Breast epithelium (tissue), 4 donors: ENCODE data around the gene ZRANB1. TPM values are rescaled to one million over a fixed set of nuclear protein-coding genes. Genes with fewer than 3 reads are reported as not detected.

Source experiments
- DNase-seq, 2 donors: peaks; one replicate each; pipeline ENCODE4 v3.0.0-alpha.2; 2019; ENCODE audit warnings: low spot score in 2 of 2
- H3K27ac ChIP-seq, 2 donors: fragments of 200-600 bp; sonication (generic) in 1 of 2; one replicate each; pipeline ENCODE4 v1.5.1; 2016 to 2019; ENCODE audit warnings: mild to moderate bottlenecking in 1 of 2
- H3K27me3 ChIP-seq, 2 donors: fragments of 200-600 bp; sonication (generic) in 1 of 2; one replicate each; pipeline versions ENCODE4 v1.5.1 to v1.6.0; 2017 to 2019; ENCODE audit warnings: control low read depth in 1 of 2, mild to moderate bottlenecking in 1 of 2
- H3K36me3 ChIP-seq: fragments of 200-600 bp; one replicate; pipeline ENCODE4 v1.5.1; 2019
- H3K4me1 ChIP-seq, 2 donors: fragments of 200-600 bp; sonication (generic); one replicate each; pipeline ENCODE4 v1.5.1; 2016 to 2019; ENCODE audit warnings: control low read depth in 1 of 2
- H3K4me3 ChIP-seq, 3 donors: fragments of 200-600 bp; sonication (generic); 1 replicate in 2 of 3; 2 replicates in 1 of 3; pipeline ENCODE4 v1.5.1; 2016 to 2019; ENCODE audit warnings: mild to moderate bottlenecking in 3 of 3, moderate library complexity in 2 of 3
- H3K9me3 ChIP-seq, 2 donors: fragments of 200-600 bp; sonication (generic) in 1 of 2; one replicate each; pipeline ENCODE4 v1.5.1; 2016 to 2019; ENCODE audit warnings: control low read depth in 1 of 2
- POLR2A ChIP-seq: fragments of 450-650 bp; IDR thresholded peaks from one replicate; pipeline ENCODE4 v1.6.1; 2016; ENCODE audit warnings: antibody characterized with exemption, mild to moderate bottlenecking, moderate library complexity
- POLR2AphosphoS5 ChIP-seq, 3 donors: sonication (generic); formaldehyde crosslinking; IDR thresholded peaks; one replicate each; pipeline ENCODE4 v1.6.1; 2017; ENCODE audit warnings: antibody characterized with exemption in 3 of 3
- intact Hi-C: fragments of 100-400 bp; cut with DNase I; formaldehyde crosslinking; loops from one replicate; pipeline ENCODE4 v1.15.1; 2023; ENCODE audit warnings: low total_unique reads
- total RNA-seq, 3 donors: library from RNA; depleted of rRNA; stranded (reverse); fragments of >200 nt; gene quantifications; one replicate each; pipeline ENCODE4 v1.1.0, GENCODE V29; 2016
- TF ChIP-seq, protein P1 (sequence below), 3 donors: fragments of 450-650 bp; IDR thresholded peaks; one replicate each; pipeline ENCODE4 v1.5.1; 2016 to 2017; ENCODE audit warnings: antibody characterized with exemption in 3 of 3, mild to moderate bottlenecking in 3 of 3, moderate library complexity in 3 of 3

ZRANB1 gene
- total RNA-seq, 3 donors from 2014 or later, result 32.4 to 37.4 (median 35.1) TPM

DNA sequence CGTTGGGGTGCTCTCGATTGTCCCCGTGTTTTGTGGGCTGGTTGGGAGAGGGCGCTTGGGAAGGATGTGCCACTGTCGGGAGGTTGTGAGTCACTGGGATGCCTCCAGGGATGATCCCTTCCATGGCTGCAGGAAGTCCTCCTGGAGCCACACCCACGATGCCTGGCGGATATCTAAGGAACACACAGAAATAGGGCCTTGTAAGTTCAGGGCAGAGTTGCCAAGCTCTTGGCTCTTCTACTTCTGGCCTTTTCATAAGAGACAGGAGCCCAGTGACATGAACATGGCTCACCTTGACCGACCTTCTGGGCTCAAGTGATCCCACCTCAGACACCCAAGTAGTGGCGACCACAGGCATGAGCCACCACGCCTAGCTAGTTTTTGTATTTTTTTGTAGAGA is 47.6 kb downstream of the ZRANB1 start:
- no peak for DNase-seq
- intact Hi-C loops, result no loop called here
- Histone ChIP-seq H3K27me3 (no peaks in the 10 kb centered on the region), H3K27ac (no peak overlapping the region), H3K4me3 (no peak overlapping the region), H3K36me3 (no peaks in the 10 kb centered on the region), H3K4me1 (no peaks in the 10 kb centered on the region), H3K9me3 (no peaks in the 10 kb centered on the region)
- TF ChIP-seq POLR2A, result no peak
- no peak for TF ChIP-seq POLR2AphosphoS5 (IDR thresholded peaks at IDR 0.05)
- TF ChIP-seq, protein P1, sequence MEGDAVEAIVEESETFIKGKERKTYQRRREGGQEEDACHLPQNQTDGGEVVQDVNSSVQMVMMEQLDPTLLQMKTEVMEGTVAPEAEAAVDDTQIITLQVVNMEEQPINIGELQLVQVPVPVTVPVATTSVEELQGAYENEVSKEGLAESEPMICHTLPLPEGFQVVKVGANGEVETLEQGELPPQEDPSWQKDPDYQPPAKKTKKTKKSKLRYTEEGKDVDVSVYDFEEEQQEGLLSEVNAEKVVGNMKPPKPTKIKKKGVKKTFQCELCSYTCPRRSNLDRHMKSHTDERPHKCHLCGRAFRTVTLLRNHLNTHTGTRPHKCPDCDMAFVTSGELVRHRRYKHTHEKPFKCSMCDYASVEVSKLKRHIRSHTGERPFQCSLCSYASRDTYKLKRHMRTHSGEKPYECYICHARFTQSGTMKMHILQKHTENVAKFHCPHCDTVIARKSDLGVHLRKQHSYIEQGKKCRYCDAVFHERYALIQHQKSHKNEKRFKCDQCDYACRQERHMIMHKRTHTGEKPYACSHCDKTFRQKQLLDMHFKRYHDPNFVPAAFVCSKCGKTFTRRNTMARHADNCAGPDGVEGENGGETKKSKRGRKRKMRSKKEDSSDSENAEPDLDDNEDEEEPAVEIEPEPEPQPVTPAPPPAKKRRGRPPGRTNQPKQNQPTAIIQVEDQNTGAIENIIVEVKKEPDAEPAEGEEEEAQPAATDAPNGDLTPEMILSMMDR (IDR thresholded peaks at IDR 0.05), result no peak

DNA sequence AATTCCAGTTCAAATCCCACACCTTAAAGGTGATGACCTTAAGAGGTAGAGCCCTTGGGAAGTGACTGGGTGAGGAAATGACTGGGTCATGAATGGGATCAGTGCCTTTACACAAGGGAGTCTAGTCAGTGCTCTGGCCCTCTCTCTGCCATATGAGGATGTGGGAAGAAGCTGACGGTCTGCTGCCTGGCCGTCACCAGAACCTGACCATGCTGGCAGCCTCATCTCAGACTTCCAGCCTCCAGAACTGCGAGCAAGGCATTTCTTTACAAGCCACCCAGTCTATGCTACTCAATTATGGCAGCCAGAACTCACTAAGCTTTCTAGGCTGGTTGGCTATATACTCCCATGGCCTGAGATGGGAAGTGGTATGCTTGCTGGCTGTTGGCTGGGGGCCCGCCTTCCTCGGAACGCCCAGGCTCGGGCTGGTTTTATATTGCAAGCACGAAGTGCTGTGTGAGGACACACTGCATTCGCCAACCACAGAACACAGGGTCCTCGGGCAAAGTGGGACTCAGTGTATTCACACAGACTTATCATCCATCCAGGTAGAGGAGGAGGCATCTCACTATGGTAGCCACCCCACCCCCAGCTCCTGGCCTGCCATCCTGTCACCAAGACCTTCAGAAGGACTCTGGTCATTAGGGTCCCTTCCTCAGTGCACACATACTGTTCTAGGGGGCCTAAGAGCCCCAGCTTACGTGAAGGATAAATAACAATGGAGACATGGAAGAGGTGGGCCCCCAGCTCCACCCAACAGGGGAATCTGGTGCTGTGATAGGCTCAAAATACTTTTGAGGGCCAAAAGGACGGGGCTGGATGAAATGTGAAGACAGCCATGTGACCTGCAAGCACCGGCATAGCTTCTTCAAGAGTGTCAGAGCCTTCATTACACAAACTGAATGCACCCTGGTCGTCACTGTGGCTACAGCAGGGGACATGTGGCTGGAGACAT is 49.0 kb downstream of the ZRANB1 start:
- Histone ChIP-seq H3K4me3 (no peak overlapping the region), H3K4me1 (no peaks in the 10 kb centered on the region), H3K27me3 (no peaks in the 10 kb centered on the region), H3K36me3 (no peaks in the 10 kb centered on the region), H3K27ac (no peak overlapping the region), H3K9me3 (no peaks in the 10 kb centered on the region)
- TF ChIP-seq POLR2A (no peak), POLR2AphosphoS5 (IDR thresholded peaks at IDR 0.05) (no peak)
- TF ChIP-seq, protein P1 (IDR thresholded peaks at IDR 0.05), result no peak
- intact Hi-C loops, result no loop called here
- DNase-seq, result no peak

DNA sequence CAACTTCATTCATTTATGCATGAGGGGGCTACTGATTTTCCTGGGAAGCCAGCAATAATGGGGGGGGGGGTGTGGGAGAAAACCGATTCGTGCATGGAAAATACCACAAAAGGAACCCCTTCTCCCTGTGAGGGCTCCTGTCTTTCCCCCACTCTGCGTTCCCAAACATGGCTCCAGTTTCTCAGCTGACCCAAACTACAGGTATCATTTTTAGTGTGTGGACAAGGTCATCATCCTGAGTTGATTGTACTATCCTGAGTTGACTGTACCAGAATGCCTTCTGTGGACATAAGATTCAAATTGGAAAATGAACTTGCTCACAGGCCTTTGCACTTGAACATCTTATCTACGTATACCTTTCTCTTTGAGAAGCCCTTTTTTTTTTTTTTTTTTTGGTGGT is 49.9 kb downstream of the ZRANB1 start:
- Histone ChIP-seq H3K27me3 (no peaks in the 10 kb centered on the region), H3K27ac (no peak overlapping the region), H3K4me3 (no peak overlapping the region), H3K36me3 (no peaks in the 10 kb centered on the region), H3K4me1 (no peaks in the 10 kb centered on the region), H3K9me3 (no peaks in the 10 kb centered on the region)
- no peak for DNase-seq
- intact Hi-C loops, result no loop called here
- TF ChIP-seq POLR2AphosphoS5 (IDR thresholded peaks at IDR 0.05) (no peak), POLR2A (no peak)
- TF ChIP-seq, protein P1 (IDR thresholded peaks at IDR 0.05), result no peak

DNA sequence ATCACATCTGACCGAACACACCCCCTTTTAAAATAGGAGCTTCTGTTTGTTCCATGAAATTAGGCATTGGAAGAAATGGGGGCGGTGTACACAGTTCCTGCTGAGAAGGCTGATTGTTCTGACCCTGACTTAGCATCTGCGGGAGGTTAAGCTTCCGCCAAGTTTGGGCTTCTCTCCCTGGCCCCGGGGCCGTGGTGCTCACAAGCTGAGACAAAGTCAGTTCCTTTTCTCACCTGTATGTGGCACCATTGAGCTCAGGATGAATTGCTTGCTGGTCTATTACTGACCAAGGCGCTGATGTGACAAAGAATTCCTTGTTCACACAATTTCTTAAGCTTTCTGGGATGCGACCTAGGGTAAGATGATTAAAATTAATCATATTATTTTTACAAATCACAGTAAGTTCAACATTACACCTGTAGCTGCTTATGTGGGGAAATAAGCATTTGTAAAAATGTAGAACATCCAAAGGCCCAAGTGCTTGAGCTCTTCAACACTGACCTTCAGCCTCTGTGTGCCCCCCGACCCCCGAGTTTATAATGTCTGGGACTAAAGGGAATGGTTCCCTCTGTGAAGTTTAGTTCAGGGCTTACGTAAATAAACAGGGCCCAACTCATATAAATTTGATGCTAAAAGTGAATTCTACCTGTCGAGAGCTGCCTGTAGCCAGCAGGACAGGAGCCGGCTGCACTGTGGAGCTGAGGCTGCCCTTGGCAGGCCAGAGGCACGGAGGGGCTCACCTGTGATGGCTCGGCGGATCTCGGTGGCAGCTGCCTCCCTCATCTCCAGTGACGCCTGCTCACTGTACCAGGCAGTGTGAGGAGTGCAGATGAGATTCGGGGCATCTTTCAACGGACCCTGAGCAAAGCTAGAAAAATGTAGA is 50.8 kb downstream of the ZRANB1 start:
- TF ChIP-seq POLR2A (no peak), POLR2AphosphoS5 (IDR thresholded peaks at IDR 0.05) (peak in 1 of 3 donors; percentile 47)
- TF ChIP-seq, protein P1 (IDR thresholded peaks at IDR 0.05), result peak; percentile 43 to 80 (median 76)
- Histone ChIP-seq H3K4me3 (no peak overlapping the region), H3K36me3 (no peaks in the 10 kb centered on the region), H3K27me3 (no peaks in the 10 kb centered on the region), H3K9me3 (no peaks in the 10 kb centered on the region), H3K4me1 (no peaks in the 10 kb centered on the region), H3K27ac (peak overlapping the region in 1 of 2 donors; percentile 17)
- peak in 1 of 2 donors; percentile 70 for DNase-seq
- intact Hi-C loops, result no loop called here
